GM18858 (cell line): ENCODE results near the gene FDX2.
"Not testable (repeated sequence)": the region's sequence is repeated elsewhere in the genome, so short reads cannot be mapped to it uniquely, and the experiment has no call there.

Experiments used
- ATAC-seq: cut with Tn5 transposase; IDR thresholded peaks from one replicate; pipeline ENCODE4 v1.9.1; 2021; ENCODE audit not compliant: unreplicated experiment

FDX2 gene

DNA sequence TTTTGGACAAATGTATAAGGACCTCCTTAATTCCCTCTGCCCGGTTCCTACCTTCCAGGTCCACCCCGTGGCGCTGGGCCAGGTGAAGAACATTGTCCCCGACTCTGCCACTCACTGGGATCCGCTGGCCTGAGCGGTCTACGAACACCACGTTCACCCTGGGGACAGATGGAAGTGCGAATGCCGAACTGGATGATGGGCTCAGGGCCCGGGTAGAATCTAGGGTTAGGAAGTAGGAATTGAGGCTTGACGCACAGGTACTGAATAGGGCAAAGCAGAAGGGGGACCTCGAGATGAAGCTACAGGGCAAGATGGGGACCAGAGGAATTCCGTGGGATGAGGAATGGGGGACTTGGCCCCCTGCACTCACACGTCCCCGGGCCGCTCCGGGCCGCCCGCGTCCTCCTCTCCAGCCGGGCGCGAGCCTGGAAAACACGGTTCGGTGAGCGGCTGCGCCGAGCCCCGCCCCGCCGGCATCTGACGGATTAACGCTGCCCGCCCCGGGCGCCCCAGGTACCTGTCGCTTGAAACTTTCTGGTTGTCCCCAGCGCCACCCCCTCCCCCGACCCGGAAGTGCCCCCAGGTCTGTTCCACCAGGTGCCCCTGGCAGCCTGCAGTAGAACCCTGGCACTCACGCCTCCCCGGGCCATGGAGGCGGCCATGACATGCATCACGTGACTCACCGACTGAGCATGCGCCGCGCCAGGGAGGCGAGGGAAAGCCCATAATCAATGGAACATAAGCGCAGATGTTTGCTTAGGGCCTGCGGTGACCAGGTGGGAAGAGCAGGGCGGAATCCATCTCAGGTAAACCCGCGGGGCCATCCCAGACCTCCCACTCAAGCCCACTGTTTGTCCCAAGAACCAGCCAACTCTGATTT lies at the start of gene FDX2:
Gene FDX2, minus strand, starts transcription at position 681 of the 880 bp plus-strand sequence. Its CDS starts 19 bp downstream, at position 662.
- no peak for ATAC-seq

DNA sequence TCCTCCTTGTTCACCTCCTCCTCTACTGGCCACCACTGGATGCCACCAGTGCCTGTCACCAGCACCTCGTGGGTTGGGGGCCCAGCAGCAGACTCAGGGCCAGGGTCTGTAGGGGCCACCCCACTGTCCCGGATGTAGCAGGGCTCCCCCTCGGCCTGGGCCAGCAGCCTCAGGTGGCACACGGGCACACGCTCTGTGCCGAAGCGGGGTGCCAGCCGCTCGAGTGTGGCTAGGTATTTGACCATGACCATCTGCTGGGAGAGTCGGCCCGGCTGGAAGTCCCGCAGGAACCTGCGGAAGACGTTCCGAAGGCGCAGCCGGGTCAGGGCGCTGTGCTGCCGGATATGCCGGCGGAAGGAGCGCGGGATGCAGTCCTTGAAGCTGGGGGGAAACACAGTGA lies 49.7 kb upstream of the FDX2 start:
- no peak for ATAC-seq

DNA sequence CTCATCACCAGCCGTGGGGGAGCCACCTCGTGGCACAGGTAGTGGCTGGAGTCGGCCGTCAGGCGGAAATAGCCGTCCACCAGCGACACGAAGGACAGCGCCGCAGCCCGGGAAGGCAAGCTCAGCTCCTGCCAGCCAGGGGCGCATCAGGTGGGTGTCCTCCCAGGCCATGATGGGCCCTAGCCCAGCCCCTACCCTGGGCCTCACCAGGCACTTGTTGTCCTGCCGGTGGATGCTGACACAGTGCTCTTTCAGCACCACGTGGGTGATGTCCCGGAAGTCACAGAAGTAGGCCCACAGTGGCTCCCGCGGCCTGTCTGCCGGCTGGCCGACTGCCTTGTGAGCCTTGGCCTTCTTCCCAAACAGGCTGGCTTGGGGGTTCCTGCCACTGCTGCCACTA lies 48.8 kb upstream of the FDX2 start:
- ATAC-seq, result no peak

DNA sequence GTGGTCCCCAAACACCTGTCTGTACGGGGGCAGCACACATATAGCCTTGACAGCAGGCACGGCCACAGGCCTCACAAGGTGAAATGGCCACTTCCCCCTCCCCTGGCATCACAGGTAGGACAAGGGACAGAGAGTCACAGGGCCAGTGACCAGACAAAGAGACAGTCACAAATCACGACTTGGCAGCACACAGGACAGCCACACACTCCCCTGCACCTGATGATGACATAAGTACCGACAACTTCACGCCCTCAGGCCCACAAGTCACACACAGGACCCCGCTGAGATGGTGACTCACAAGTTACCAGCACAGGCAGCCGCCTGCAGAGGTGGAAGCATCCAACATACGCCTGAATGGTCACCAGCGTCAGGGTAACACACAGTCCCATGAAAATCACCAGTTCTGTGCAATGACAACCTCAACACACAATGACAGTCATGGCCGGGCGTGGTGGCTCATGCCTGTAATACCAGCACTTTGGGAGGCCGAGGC lies 48.0 kb upstream of the FDX2 start:
- ATAC-seq, result no peak

DNA sequence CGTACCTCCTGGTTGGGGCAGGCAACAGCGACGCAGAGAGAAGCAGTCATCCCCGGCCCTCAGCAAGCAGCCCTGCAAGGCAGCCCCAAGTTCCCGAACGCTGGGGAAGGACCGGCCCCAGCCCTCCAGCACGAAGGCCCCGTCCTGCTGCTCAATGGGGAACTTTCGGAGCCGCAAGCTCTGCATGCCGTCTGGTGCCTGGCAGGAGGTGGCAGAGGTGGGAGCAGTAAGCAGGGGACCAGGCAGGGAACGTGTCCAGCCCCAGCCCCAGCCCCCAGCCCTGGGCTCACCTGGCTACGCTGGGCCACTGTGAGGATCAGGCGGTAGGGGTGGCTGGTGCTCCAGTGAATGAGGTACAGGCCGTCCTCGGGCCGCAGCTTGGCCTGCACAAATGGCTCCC lies 46.4 kb upstream of the FDX2 start:
- no peak for ATAC-seq

DNA sequence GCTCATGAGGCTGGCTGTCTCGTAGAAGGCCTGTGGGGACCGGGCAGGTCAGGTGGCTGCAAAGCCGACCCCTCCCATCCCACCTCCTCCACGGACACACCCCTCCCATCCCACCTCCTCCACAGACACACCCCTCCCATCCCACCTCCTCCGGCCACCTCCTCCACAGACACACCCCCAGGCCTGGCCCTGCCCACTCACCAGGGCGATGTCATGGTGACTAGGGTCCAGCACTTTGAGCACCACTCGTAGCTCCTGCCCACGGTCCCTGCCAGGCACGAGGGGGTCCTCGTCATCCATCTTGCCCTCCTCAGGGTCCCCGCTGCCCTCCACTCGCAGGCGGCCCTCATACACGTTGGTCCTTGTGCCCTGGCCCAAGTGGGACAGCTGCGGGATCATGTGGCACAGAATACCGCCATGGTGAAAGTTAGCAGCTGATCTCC lies 45.8 kb upstream of the FDX2 start:
- no peak for ATAC-seq

DNA sequence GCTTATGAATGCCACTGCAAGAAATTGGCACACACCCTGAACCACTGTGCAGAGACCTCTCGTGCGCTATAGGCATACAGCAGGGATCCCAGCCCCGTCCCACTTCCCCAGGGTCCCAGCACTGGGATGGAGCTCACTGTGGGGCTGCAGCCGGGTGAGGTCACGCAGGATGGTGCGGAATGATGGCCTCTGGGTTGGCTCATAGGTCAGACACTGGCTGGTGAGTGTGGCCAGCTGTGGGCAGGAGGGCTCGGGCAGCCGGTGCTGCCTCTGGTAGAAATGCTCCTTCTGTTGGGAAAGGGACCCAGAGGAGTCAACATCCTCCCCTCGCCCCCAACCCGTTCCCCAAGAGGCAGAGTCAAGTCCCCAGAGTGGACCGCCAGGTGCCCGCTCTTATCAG lies 40.6 kb upstream of the FDX2 start:
- ATAC-seq, result no peak

DNA sequence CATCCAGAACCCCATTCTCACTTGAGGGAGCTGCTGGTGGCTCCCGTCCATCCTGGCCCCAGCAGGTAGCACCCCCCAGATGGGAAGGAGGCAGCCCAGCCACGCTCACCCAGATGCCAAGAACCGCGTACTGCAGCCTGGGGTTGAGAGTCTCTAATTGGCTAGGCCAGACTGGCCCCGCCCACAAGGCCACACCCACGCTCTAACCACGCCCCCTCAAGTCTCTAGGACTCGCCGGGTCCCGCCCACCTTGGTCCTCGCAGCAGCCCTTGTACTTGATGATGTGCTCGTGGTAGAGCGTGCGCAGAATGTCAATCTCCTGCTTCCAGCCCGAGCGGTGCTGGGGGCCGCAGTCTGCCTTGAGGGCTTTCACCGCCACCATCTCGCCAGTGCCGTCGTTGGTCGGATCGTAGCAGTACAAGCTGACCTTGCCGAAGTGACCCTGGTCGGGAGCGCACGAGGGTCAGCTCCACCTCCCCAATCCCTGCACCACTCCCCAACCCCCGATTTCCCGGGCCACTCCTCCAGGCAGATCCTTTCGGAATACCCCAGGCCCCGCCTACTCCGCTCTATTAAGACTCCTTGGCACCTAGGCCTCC lies 38.1 kb upstream of the FDX2 start:
- no peak for ATAC-seq

DNA sequence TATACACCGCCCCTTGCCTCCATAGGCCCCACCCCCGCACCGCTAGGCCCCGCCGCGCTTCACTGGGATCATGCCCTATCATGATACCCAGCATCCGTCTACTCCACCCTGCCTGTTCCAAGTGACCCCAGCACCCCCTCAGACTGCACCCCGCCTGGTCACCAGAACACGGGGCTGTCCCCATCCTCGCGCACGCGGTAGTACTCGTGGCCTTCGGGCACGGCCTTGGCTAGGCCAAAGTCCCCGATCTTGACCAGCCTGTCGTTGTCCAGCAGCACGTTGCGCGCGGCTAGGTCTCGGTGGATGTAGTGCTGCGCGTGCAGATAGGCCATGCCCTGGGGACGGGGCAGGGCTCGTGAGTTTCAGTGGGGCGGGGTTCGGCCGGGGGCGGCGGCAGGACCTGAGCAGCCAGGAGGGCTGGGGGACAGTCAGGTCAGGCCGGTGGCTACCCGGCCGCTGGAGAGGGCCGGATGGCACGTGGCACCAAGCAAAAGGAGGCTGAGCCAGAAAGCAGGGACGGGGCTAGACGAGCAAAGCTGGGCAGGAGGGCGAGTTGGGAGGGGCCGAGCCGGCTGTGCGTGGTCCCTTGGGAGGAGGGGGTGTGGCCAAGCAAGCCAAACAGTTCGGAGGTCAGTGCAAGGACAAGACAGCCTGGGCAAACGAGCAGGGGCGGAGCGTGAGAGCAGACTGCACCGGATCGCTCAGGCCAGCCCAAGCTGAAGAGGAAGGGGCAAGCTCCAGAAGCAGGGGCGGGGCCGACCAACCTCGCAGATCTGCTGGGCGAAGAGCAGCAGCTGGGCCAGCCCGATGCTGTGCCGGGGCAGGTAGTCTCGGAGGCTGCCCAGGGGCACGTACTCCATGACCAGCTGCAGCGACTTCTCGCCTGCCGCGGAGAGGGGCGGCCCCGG lies 37.2 kb upstream of the FDX2 start:
- ATAC-seq, result no peak

DNA sequence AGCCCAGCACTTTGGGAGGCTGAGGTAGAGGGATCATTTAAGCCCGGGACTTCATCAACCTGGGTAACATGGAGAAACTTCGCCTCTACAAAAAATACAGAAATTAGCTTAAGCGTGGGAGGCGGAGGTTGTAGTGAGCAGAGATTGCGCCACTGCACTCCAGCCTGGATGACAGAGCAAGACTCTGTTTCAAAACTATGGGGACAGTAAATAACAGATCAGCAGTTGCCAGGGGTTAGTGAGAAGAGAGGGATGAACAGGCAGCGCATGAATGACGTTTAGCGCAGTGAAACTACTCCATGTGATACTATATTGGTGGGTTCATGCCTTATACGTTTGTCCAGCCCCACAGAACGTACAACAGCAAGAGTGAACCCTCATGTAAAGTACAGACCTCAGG lies 30.7 kb upstream of the FDX2 start:
- no peak for ATAC-seq

DNA sequence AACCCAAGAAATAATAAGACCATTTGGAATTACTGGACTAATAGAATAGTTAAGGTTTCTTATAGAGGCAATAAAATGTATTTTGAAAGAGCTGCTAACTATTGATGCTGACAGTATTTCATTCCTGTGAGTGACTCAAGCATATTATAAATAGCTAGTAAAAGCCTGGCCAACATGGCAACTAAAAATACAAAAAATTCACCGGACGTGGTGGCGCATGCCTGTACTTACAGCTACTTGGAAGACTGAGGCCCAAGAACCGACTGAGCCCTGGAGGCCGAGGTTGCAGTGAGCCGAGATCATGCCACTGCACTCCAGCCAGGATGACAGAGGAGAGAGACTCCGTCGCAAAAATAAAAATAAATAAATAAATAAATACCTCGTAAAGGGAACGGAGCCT lies 29.0 kb upstream of the FDX2 start:
- no peak for ATAC-seq

DNA sequence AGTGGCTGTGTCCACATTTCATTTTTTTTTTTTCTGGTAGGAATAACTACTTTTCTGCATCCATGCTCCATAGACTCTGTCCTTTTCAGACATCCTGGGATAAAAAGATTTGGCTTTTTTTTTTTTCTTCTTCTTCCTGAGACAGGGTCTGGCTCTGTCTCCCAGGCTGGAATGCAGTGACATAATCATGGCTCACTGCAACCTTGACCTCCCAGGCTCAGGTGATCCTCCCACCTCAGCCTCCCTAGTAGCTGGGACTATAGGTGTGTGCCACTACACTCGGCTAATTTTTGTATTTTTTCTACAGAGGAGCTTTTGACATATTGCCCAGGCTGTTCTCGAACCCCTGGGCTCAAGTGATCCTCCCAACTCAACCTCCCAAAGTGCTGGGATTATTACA lies 27.7 kb upstream of the FDX2 start:
- no peak for ATAC-seq

DNA sequence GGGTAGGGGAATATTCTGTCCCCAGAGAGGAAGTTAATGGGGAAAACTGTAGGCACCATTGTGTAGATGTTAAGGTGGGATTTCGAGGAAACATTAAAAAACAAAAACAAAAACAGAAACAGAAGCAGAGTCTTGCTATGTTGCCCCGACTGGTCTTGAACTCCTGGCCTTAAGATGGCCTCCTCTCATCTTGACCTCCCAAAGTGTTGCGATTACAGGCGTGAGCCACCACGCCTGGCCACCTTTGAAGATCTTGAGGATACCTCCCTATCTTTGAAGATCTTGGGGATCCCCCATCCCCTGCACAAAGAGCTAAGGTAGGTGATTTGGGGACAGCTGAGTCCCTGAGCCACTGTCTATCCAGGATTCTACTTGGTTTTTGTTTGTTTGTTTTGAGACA lies 24.2 kb upstream of the FDX2 start:
- ATAC-seq, result no peak

DNA sequence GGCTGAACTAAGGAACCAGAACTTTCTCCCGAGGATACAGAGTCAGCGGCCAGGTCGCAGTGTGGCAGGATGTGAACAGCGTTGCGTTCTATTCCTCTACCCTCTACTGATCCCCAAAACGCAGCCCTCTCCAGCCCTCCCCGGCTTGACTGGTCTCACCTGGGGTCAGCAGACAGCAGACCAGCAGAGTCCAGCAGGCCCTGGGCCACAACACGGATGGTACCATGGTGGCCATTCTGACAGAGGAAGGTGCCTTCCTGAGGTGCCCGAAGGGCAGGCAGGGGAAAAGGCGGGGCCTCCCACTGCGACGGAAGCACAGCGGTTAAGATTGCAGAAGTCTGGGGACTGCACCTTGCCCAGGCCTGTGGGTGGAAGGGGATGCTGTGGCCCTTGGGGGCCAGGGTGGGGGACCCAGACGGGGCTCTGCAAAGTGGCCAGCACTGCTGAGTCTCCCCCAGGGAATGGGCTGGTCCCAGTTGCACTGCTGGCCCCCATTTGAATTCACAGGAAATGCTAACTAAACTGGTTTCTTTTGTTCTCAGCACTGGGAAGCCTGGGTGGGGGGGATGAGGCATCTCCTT lies 23.7 kb upstream of the FDX2 start, which contains the start of gene ICAM3:
Gene ICAM3, minus strand, starts transcription at position 245 of the 581 bp plus-strand sequence. Its CDS starts 10 bp downstream, at position 235.
- no peak for ATAC-seq

DNA sequence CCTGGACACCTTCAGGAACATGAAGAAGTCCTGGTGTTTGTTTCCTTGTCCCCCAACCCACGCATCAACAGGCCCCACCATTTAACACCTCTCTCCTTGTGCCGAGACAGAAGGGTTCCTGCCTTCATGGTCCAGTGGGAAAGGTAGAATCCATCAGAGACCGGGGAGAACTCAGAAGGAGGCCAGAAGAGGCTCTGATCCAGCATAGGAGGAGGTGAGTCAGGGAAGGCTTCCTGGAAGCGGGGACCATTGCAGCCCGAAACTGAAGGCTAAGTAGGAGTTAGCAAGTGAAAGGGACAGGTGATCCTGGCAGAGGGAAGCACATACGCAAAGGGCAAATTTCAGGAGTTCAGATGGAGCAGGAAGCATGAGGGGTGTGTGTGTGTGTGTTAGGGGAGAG lies 23.1 kb upstream of the FDX2 start:
- no peak for ATAC-seq

DNA sequence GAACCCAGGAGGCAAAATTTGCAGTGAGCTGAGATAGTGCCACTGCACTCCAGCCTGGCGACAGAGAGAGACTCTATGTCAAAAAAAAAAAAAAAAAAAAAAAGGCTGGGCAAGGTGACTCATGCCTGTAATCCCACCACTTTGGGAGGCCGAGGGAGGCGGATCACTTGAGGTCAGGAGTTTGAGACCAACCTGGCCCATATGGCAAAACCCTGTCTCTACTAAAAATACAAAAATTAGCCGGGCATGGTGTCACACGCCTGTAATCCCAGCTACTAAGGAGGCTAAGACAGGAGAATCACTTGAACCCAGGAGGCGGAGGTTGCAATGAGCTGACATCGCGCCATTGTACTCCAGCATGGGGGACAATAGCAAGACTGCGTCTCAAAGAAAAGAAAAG lies 20.9 kb upstream of the FDX2 start:
- ATAC-seq, result not testable (repeated sequence)

DNA sequence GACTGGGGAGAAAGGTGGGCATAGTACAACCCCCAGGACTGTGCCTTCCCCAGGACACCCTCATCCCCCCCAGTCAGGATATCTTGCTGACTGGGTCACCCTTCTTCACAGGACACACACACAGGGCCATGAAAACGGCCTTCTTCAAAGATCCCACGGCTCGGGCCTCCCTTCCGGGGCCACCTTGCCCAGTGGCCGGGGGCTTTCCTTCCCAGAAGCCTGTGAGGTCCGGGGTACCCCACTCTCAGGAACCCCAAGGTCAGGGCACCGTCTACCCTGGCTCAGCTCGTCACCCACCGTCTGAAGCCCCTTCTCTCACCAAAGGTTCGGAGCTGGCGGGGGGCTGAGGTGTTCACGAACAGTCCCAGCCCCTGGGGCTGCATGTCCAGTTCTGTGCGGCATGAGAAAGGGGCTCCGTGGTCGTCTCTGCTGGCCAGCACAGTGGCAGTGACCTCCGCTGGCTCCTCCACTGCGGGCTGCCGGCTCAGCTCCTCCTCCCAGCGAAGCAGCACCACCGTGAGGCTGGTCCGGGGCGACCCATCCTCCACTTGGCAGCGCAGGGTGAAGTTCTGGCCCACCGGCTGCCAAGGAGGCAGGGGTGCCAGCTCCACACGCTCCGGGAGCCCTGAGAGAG lies 19.7 kb upstream of the FDX2 start:
- no peak for ATAC-seq

DNA sequence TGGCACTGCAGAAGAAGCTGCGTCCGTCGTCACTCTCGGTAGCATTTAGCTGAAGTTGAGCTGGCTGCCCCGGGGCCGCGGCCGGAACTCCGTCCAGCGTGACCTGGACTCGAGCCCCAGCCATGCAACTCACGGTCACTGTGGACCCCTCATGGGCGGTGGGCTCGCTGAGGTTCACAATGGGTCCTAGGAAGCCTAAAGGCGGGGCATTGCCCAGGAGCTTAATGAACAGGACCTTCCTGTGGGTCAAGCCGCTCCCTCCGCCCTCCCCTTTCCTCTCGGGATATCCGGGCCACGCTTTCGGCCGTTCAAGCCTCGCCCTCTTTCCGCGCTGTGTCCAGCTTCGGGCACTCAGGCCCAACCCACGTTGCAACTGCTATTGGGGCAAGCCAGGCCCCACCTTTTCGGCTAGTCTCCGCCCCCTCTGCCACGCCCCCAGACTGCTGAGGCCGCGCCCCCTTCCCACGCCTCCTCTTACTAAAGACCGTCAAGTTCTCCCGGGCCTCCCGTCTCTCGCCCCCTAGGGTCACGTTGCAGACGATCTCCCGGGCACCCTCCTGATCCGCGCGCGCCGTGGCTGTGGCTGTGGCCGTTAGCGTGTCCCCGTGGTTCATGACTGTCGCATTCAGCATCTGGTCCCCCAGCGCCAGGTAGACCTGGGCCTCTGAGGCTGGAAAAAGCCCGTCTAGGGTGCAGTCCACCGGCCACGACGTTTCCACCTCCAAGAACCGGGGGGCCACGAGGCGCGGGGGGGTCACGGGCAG lies 19.0 kb upstream of the FDX2 start:
- ATAC-seq, result no peak

DNA sequence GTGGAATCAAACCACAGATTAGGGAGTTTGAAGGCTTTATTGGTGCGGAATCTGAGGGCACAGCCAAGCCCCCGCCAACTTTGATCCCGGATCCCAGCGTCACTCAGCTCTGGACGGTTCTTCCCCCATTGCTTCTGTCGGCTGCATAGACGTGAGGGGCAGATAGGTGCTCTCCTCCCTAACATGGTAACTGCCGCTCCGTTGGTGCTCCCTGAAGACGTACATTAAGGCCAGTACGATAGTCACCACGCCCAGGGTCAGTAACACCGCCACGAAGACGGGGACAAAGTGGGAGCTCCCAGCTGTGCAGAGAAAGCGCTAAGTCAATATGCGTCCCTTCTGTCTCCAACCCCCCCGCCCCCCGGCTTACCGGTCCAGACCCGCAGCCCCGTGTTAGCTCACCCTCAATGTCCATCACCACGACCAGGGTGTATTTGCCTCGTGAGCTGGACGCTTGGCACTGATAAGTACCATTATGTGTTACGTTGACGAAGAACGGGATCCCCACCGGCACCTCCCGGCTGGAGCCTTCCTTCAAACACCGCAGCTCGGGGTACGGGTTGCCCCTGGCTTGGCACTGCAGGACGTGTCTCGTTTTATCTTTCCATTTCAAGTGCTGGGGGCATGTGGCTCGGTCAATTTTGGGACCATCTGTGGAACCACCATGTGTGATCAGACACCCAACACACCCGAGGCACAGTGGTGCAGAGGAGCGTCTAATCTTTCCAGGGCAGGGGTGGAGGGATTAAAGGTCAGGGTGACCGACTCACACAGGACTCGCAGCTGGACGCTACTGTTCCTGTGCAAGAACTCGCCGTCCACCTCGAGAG lies 18.2 kb upstream of the FDX2 start:
- ATAC-seq, result no peak
